ENCODE results near the gene MED15.
"Not testable (repeated sequence)": the region's sequence is repeated elsewhere in the genome, so short reads cannot be mapped to it uniquely, and the experiment has no call there.

MED15 gene

GRCh38 chr22:20533095-20533878 is 25.9 kb downstream of the MED15 start:
- no peak for DNase-seq

- DNase-seq, result no peak
These were observed 26.5 kb downstream of the MED15 start for GRCh38 chr22:20533879-20534265.

DNA sequence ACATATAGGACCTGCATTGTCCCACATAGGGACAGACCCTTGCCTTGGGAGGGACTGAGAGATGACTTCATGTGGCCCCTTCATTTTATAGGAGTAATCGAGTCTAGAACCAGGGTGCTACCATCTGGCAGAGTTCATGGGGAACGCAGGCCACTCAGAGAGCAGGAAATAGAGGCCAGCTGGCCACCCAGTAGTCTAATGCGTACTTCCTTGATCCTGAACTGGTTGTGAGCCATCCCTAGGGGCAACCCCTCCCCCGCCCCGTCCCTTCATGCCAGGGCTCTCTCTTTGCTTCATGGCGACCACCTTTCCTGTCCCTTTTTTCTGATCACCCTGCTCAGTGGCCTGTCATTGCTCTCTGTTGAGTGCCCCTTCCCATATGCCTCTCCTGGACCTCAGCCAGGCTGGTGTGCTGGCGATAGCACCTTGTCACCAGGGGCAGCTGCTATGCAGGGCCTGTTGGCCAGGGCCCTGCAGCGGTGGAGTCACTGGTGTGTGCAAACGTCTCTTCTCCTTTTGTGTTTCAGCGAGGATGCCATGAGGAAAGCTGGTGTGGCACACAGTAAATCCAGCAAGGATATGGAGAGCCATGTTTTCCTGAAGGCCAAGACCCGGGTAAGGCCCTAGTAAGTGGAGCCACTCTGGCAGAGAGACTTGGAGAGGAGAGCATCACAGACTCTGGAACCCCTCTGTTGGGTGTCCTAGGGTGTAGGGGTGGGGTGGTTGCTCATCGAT is 29.3 kb downstream of the MED15 start:
- DNase-seq, result no peak

- DNase-seq, result no peak
These were observed 29.9 kb downstream of the MED15 start for GRCh38 chr22:20537325-20537756.

GRCh38 chr22:20537983-20538382 is 30.6 kb downstream of the MED15 start:
- DNase-seq, result no peak

GRCh38 chr22:20538875-20539274 is 31.5 kb downstream of the MED15 start:
- not testable (repeated sequence) for DNase-seq

DNA sequence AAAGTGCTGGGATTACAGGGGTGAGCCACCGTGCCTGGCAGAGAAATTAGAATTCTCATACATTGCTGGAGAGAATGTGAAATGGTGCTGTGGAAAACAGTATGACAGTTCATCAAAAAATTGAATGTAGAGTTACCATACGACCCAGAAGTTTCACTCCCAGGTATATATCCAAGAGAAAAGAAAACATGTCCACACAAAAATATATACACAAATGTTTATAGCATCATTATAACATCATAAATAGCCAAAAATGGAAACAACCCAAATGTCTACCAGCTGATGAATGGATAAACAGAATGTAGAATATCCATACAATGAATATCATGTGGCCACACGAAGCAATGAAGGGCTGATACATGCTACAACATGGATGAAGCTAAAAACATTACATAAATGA is 34.6 kb downstream of the MED15 start:
- DNase-seq, result no peak

- no peak for DNase-seq
These were observed 35.3 kb downstream of the MED15 start for GRCh38 chr22:20542736-20543135.

DNA sequence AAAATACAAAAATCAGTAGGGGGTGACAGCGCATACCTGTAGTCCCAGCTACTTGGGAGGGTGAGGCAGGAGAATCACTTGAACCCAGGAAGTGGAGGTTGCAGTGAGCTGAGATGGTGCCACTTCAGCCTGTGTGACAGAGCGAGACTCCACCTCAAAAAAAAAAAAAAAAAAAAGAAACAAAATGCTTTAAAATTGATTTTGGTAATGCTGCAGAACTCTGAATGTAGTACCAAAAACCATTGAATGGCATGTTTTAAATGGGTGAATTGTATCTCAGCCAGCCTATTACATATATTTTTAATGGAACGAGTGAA is 37.9 kb downstream of the MED15 start:
- not testable (repeated sequence) for DNase-seq

- DNase-seq, result no peak
These were observed 38.5 kb downstream of the MED15 start for GRCh38 chr22:20545681-20546521.

GRCh38 chr22:20546541-20546950 is 39.1 kb downstream of the MED15 start:
- no peak for DNase-seq

DNA sequence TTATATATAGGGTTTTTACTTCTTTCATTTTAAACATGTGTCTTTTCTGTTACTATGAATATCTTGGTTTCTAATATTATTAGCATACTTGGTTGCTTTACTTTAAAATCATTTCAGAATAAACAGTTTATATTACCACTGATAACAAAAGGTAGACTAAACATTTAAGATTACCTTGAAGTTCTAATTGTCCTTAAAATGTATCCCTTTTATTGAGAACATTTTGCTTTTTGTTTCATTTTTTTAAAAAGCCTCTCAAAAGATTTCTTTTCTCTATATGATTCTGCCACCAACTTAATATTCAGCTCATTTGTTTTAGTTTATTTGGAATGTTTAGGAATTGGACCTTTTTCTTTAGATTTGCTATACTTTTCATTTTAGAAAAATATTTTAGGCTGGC is 39.6 kb downstream of the MED15 start:
- no peak for DNase-seq

GRCh38 chr22:20548806-20549205 is 41.4 kb downstream of the MED15 start:
- no peak for DNase-seq

DNA sequence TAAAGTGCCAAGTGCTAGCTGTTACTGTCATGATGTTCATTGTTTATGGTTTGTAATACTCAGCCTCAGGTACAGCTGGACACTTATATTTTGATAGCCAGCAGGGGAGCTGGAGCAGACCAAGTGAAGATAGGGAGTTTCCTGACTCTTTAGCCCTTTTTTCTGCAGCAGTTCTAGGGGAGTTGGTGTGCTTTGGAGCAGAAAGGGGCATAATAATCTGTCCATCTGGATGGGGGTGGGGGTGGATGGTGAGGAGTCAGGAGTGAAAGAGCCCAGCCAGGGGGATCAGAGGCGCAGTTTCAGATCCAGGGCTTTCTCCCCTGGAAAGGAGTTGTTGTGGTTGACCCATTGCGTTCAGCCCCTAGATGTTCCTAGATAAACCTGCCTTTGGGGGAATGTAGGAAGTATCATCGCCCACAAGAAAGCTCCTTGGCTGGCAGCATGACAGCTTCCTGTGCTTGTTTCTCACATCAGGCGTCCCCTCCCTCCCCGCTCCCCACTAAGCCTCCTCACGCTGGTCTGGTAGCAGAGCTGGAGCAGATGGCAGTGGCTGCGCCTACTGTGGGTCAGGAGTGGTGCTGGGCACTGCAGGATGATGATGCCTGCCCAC is 41.9 kb downstream of the MED15 start:
- peak; percentile 31 for DNase-seq

- no peak for DNase-seq
These were observed 42.8 kb downstream of the MED15 start for GRCh38 chr22:20550057-20550817.

DNA sequence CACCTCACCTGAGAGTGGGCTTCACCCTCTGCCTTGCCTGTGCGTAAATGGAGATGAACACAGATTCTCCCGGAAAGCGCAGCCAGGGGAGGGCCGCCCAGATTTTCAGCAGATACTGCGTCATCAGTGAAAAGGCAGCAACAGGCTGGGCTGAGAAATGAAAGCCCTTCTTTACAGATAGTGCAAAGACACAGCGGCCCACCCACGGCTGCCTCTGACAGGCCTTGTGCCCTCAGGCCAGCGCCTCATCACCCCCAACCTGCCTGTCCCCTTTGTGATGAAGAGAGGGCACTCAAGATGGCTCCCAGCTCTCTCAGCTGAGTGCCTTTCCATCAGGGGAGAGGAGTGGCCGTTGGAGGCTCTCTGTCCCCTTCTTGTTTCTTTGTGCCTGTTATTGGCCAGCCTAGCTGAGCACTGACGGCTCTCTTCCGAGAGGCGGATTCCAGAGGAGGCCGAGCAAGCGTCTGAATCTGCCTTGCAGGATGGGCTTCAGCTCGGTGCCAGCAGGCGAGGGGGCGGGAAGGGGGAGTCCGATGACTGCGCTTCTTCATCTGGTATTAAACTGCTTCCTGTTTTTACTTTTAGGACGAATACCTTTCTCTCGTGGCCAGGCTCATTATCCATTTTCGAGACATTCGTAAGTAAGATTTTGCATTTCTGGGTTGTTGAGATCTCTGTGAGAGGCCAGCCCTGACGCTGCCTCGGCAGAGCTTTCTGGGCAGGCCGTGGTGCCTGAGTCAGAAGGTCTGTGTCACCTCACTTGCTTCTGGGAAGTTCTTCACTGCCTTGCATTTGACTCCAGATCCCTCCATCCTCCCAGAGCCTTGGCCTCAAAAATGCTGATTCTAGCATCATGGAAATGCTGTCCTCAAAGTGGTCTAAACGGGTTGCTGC is 43.7 kb downstream of the MED15 start:
- DNase-seq, result no peak

GRCh38 chr22:20551805-20552442 is 44.5 kb downstream of the MED15 start:
- DNase-seq, result no peak

DNA sequence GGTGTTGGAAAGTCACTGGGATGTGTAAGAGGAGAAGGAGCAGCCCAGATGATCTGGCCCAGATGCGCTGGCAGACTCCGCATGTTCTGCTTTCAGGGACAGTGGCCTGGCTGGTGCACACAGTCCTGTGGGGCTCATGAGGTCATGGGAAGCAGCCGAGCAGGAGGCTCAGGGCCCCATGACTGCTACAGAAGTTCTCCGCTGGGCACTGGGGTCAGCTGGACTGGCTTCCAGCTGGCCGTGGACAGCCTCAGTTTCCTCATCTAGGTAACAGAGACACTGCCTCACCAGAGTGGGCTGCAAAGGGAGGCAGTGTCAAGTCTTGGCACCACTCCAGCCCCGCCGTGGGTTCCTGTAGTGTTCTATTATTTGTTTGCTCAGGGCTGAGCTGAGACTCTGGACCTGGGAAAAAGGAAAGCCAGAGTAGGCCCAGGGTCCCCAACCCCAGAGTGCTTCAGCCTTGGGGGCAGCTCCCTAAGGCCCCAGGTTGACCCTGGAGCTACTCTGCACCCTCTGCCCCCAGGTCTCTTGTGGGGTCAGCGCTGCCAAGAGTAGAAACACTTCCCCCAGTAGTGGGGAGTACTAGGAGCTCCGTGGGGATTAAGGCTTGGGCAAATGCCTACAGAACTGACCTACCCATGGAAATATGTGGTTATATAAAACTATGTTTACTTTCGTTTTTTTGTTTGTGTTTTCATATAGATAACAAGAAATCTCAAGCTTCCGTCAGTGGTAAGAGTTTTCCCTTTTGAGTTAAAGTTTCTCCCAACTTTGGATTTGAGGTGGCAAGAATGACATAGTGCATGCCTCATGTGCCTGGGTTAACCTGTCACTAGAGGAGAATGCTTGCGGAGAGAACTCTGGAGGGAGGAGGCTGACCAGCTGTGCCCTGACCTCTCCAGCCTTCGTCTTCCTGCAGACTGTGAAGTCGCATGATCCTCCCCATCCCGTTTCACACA is 45.3 kb downstream of the MED15 start:
- DNase-seq, result no peak

- DNase-seq, result no peak
These were observed 46.7 kb downstream of the MED15 start for GRCh38 chr22:20553947-20554741.

Data from GF-D8 (cell line).